COLO668 (cell line): ENCODE results near the gene PARG.
"Not testable (repeated sequence)": the region's sequence is repeated elsewhere in the genome, so short reads cannot be mapped to it uniquely, and the experiment has no call there.

Experiments
- DNase-seq: peaks from one replicate; lab custom pipeline; 2025; ENCODE audit not compliant: unreplicated experiment; lab: John Stamatoyannopoulos, UW

The PARG gene

DNA sequence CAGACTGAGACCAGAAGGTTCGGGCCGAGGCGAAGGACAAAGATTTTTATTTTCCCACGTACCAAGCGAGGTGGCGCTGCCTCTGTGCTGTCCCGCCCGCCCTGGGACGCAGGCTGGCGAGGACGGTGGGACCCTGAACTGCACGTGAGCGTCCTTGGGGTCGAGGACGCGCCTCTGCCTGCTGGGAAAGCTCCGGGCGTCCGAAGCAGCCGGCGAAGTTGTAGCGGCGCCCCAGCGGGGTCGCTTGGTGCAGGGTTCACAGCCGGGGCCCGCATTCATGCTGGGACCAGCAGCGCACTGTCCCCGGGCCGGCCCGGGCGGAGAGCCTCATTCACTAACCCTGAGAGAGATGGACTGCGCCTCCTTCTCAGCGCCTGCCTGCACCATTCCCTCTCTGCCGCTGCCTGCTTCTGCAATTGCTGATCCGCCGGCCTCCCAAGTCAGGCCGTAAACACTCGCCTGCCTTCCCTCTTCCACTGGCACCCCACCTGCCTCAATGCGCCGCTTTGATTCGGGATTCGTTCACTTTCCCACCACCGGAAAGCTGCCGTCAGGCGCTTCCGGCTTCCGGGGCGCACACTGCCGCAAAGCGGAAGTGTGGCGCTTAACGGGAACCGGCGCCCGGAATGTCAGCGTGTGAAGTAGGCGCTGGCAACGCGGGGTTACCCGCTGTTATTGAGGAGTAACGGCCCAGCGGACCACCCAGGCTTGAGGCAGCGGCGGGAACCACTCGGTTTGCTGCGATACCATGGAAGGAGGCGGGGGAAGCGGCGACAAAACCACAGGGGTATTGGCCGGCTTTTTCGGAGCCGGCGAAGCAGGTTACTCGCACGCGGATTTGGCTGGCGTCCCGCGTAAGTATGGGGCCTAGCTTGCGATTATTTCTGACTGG, at the start of gene PARG, which contains the start of gene TIMM23B:
Gene PARG, minus strand, starts transcription at position 581 of the 892 bp plus-strand sequence. Its CDS starts 302 bp downstream, at position 279.
Gene TIMM23B, plus strand, starts transcription at position 607 of the 892 bp plus-strand sequence. Its CDS starts 142 bp downstream, at position 749.
- peak; percentile 79 for DNase-seq

DNA sequence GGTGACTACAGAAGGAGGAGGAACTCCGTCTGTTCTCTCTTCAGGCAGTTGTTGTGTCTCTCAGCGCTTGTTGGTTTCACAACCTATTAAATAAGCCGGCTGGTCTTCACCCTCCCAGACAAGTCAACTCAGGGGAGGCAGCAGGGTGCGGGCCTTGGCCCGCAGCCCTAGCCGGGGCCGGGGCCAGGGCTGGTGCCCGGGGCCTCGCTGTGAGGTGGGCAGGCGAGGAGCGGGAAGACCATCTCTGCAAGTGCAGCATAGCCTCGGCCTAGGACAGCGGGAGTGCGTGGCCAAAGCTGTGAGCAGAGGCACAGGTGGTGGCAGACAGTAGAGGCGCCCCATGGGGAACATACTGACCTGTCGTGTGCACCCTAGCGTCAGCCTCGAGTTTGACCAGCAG, 46.5 kb upstream of the PARG start, which contains the start of gene AGAP6:
Gene AGAP6, plus strand, starts transcription at position 31 of the 400 bp plus-strand sequence. Its CDS starts 310 bp downstream, at position 341.
- DNase-seq: not testable (repeated sequence)

DNA sequence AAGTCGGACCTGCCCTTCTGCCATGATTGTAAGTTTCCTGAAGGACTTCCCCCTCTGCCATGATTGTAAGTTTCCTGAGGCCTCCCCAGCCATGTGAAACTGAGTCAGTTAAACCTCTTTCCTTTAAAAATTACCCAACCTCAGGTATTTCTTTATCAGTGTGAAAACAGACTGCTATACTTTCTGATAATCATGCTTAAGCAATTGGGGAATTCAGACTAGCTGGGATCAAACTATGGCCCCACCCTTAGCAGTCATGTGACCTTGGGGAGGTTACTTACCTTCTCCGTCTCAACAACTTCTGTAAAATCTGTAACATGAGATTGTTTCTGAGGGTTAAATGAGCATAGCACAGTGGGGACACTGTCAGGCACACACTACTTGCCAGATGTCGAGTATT, 45.4 kb upstream of the PARG start:
- not testable (repeated sequence) for DNase-seq

DNA sequence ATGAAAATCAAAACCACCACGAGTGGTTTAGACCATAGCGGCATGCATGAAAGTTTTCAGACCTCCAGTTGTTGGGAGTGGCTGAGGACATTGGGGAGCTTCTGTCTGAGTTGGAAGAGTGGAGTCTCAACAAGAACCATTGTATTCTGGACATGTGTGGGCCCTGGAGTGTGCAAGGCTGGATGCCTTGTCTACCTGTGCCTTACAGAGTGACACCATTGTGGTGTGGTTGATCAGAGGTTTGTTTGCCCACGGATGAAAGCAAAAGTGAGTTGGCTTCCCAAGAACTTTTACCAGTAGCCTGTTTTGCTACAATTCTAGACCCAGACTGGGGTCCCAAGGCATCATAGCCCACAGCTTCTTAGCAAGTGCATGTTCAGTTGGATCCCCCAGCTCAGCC, 35.9 kb upstream of the PARG start:
- DNase-seq: not testable (repeated sequence)

DNA sequence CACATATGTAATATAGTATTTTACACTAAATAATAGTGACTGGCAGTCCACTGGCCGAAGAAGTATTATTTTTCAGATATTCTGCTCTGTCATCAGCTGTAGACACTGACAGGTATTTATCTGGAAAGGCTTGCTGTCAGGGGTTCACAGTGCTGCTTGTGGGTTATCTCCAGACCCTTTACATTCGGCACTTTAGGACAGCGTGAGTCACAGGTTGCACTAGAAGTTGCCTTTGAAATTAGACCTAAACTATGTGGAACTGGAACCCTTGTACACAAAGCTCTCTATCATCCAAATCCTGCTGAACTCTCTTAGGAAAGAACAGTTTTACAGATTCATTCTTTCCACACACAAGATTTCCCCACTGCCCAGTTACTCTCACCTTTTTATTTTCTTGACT, 30.3 kb upstream of the PARG start:
- DNase-seq: not testable (repeated sequence)

DNA sequence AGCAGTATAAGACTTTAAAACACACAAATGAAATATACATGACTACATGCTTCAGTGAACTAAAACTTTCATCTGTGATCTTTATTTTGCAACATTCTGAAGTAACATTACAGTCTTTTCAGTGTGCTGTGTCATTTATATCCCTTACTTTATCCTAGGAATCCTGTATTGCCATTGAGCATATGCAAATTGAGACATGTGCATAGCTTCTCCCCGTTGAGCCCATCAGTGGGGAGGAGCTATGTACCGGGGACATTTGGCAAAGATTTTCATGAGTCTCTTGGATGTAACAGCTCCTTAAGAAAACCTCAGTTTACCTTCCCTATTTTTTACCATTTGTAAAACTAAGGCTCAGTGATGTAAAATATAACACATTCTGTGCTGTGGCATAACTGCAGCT, 29.6 kb upstream of the PARG start:
- DNase-seq: not testable (repeated sequence)

DNA sequence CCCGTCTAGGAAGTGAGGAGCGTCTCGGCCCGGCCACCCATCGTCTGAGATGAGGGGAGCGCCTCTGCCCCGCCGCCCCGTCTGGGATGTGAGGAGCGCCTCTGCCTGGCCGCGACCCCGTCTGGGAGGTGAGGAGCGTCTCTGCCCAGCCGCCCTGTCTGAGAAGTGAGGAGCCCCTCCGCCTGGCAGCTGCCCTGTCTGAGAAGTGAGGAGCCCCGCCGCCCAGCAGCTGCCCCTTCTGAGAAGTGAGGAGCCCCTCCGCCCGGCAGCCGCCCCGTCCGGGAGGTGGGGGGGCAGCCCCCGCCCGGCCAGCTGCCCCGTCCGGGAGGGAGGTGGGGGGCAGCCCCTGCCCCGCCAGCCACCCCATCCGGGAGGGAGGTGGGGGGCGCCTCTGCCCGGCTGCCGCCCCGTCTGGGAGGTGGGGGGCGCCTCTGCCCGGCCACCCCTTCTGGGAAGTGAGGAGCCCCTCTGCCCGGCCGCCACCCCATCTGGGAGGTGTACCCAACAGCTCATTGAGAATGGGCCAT, 28.6 kb upstream of the PARG start:
- DNase-seq: not testable (repeated sequence)

DNA sequence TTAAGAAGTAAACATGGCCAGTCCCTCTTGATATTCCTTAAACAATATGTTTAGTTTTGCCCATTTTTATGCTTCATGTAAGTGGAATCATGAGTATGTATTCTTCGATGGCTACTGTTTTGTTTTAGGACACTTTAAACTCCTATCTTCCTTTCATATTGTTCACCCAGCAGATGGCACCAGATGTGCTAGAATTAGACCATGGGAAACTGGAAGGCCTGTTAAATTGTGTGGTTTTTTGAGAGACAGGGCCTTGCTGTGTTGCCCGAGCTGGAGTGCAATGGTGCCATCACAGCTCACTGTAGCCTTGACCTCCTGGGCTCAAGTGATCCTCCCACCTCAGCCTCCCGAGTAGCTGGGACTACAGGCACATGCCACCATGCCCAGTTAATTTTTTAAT, 11.3 kb upstream of the PARG start:
- not testable (repeated sequence) for DNase-seq

DNA sequence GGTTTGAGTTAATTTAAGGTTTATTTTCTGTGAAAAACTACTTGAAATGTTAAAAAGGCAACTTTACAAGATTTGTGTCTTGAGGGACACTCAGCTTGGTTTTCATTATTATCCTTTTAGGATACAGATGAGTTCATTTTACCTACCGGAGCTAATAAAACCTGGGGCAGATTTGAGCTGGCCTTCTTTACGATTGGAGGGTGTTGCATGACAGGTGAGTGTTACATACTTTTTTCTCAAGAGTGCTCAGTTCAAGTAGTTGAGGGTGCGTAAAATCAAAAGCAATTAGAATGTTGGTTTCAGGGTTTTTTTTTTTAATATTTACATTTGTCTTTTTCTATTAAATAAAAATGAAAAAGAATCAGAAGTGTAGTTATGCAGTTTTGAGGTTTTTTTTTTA, 10.2 kb upstream of the PARG start:
- DNase-seq: not testable (repeated sequence)

DNA sequence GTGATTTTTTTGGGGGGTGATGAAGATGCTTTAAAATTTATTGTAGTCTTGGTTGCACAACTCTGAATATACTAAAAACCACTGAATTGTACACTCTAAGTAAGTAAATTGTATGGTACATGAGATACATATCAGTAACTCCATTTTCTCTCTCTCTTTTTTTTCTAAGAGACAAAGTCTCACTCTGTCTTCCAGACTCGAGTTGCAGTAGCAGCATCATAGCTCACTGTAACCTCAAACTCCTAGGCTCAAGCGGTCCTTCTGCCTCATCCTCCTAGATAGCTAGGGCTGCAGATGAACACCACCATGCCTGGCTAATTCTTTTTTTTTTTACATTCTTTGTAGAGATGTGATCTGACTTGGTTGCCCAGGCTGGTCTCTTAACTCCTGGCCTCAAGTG, 6.9 kb upstream of the PARG start:
- not testable (repeated sequence) for DNase-seq

DNA sequence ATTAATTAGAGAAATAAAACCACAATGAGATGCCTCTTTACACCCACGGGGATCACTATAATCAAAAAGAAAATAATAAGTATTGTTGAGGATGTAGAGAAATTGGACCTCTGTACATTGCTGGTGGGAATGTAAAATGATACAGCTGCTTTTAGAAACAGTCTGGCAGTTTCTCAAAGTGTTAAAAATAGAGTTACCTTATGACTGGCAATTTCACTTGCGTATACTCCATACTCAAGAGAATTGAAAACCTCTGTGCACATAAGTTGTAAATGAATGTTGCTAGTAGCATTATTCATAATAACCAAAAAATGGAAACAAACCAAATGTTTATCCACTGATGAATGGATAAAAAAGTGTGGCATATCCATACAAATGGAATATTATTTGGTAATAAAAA, 6.3 kb upstream of the PARG start:
- not testable (repeated sequence) for DNase-seq

DNA sequence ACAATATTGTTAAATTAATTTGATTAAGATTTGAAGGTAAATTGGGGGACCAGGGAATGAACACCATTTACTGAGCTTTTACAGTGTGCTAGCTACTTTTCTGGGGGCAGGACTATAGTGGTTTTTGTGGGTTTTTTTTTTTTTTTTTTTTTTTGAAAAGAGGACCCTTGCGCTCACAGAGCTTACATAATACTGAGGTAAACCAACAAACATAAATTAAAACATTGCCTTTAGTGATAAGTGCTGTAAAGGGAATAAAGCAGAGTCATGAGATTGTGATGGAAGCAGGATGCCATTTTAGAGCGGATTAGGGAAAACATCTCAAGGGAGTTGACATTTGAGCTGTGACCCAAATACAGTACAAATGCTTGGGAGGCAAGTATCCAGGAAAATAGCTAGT, 1.8 kb upstream of the PARG start:
- not testable (repeated sequence) for DNase-seq

DNA sequence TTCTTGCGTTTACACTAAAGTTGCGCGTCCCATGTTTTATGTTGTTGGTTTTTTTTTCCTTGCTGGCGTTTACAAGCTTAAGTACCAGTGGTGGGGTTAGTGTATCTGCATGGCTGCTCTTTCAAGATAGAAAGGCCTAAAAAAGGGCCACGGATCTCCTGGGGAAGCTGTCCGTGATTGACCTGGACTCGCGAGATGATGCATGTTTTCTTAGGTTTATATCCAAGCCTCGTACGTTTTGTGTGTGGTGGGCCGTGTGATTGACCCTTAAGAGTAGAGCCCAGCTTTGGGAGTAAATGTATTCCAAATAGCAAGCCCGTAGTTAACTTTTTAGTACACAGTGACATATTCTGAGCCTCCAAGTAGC, 495 bp upstream of the PARG start:
- DNase-seq: peak; percentile 1

DNA sequence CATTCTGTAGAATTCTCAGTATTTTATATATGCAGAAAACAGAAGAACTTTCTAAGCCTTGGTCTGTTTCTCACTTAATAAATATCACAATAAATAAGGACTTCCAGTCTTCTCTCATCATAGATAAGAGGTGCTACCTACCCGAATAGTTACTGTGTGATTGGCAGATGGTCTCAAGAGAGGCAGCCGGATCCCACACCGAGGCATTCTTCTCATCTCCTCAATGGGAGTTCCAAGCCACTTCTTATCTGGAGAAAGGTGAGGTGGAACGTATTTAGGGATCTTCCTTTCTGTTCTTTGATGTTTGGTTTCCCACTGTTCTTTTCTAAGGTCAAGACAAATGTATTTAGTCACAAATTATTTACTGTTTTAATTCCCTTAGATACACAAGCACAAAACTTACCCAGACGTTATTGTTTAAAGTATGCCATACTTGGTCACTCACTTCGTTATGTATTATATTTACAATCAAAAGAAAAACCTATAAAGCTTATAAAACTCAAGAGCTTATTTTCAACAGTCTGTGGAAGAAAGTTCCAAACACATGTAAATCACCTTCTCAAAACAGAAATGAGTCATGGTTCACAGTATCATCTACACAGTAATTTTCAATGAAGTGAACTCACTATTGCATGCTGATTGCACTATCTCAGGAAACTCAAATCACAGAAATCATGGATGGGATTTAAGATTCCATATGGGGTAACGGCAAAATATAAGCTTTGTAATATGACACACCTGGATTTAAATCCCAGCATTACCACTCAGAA, 9.7 kb downstream of the PARG start:
- not testable (repeated sequence) for DNase-seq

DNA sequence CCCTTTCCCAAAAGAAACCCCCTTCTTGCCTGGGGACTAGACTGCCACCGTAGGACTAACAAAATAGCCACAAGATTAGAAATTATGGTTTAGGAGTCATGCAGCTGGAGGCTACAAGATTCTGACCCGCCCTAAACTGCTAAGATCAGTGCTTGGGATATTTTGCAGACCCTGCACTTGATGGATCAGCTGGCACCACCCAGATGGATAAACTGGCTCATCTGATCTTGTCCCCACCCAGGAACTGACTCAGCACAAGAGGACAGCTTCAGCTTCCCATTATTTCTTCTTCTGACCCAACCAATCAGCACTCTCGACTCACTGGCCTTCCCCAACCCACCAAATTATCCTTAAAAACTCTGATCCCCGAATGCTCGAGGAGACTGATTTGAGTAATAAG, 10.6 kb downstream of the PARG start:
- DNase-seq: not testable (repeated sequence)

DNA sequence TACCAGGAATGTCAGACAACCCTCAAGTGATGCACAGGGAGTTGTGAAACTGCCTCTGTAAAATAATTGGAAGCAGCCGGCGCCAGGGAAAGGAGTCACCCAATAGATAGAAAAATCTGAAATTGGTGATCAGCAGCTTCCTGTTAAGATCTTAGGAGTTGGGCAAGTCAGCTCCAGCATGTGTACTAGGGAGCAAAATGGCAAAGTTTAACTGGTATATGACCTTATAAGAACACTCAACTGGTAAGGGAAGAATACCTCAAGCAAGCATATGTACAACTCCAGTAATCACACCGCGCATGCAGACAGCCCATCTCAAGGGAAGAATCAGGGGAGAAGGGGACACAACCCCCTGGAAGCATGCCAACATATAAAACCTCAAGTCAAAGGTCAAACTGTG, 18.3 kb downstream of the PARG start:
- not testable (repeated sequence) for DNase-seq

DNA sequence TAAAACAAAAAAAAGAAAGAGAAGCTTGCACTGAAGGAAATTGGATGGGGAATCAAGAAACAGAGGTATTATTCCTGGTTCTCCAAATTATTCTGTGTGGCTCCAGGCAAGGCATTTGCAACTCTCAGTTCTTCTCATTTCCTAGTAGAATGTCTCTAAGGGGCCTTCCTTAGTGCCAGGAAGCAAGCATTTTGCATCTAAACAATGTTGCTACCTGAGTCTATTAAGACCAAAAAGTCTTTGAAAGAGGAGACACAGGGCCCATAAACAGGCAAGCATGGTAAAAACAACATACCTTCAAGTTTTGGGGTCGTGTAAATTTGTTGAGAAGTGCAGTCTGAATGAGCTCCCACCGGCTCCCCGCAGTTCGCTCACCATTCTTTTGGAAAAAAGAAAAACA, 19.8 kb downstream of the PARG start:
- not testable (repeated sequence) for DNase-seq

DNA sequence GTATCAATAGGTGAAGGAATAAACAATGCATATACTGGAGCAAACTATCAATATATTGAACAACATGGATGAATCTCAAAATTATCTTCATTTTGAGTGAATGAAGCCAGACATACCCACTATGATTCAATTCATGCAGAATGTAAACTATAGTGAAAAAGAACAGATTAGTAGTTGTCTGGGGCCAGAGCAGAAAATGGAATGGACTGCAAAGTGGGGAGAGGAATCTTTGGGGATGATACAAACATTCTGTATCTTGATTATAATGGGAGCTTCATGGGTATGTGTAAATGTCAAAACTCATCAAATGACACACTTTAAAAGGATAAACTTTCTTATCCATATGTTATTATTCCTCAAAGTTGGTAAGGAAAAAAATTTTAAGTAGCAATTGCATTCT, 23.9 kb downstream of the PARG start:
- DNase-seq: not testable (repeated sequence)

DNA sequence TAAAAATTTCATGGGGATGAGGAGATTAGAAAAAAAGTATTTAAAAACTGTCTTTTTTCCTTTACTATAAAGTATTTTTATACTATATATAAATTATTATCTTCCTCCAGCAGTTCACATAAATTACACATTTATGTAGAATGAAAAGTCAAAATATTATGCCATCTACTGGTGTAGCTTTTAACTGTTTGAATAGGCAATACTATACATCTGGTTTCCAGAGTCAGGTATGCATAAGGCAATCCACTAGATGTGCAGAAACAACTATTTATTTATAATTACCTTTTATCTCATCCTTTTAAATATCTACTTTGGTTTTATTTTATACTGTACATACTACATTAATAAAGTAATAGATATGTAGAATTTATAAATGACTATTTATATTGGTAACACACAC, 25.4 kb downstream of the PARG start:
- not testable (repeated sequence) for DNase-seq

DNA sequence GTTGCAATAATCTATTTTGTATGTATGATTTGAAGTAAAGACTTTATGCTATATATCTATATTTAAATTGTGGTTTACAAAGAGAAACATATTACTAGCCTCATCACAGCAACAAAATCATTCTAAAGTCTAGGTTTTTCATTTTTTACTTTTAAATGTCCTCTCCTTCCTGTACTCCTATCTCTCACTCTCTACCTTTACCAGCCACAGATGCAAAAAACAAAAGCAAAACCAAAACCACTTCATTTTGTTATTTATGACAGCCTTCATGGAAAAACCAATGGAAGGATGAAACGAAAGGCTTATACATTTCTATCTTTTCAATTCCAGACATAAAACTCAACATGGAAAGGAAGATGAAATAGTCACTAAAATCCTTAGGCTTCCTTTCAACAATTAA, 31.5 kb downstream of the PARG start:
- DNase-seq: not testable (repeated sequence)

DNA sequence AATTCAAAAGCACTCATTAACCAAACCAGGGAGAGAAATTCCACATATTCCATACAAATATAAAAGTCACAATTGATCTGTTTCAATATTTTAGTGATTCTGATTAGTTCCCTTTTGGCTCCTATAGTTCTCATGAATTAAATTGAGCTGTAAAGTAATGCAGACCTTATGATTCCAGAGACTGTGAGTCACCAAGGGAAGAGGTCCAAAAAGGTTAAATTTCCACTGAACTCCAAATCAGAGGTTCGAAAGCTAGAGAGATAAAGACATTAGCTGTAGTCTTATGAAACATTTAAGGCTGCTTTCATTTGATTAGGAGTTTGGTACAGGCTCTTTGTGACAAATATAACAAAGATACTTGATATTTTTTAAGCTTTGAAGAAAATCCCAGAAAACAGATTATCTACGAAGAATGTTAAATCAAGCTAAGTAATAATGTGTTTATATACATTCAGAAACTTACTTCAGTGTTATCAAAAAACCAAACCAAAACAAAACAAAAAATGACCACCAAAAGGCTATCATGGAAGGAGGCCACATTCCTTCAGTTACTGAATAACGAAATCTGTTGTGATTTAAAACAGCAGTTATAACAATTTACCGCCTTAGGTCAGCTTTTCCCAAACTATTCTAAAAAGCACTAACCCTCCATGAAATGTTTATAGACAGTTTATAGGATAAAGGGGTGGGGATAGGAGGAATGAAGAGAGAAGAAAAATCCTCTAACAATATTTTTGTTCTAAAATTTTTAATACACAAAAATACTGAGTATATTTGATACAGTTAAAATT, 33.3 kb downstream of the PARG start:
- not testable (repeated sequence) for DNase-seq
